ENCODE results near the gene KCNH5.

DNA sequence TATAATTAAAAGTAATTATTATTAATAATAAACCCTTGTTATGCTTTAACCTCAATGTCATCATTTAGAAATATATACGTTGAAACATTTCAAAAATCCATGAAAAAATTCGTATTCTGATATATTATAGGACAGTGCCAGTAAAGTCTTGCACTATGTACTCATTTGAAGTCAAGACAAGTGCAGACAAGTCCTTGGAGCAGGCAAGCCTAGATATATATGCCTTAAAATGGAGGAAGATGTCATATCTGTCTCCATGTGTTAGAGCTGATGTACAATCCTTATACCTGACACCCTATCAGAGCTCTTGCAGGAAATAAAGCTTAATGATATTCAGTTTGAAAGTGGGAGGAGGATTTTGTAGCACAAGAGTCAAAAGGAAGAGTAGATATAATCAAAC, 310.4 kb downstream of the KCNH5 start:
- TF ChIP-seq, protein P1, sequence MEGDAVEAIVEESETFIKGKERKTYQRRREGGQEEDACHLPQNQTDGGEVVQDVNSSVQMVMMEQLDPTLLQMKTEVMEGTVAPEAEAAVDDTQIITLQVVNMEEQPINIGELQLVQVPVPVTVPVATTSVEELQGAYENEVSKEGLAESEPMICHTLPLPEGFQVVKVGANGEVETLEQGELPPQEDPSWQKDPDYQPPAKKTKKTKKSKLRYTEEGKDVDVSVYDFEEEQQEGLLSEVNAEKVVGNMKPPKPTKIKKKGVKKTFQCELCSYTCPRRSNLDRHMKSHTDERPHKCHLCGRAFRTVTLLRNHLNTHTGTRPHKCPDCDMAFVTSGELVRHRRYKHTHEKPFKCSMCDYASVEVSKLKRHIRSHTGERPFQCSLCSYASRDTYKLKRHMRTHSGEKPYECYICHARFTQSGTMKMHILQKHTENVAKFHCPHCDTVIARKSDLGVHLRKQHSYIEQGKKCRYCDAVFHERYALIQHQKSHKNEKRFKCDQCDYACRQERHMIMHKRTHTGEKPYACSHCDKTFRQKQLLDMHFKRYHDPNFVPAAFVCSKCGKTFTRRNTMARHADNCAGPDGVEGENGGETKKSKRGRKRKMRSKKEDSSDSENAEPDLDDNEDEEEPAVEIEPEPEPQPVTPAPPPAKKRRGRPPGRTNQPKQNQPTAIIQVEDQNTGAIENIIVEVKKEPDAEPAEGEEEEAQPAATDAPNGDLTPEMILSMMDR (IDR thresholded peaks at IDR 0.05; ENCODE audit: borderline replicate concordance, extremely low read depth, low read length, poor library complexity, severe bottlenecking): no peak
- TF ChIP-seq EZH2 (IDR thresholded peaks at IDR 0.05; ENCODE audit: borderline replicate concordance, low read depth, low read length, severe bottlenecking): no peak
